IMR-90 (cell line): ENCODE measurements around the gene SLC5A1. TPM values are rescaled to one million over a fixed set of nuclear protein-coding genes. Genes with fewer than 3 reads are reported as not detected.

Experiments
- microRNA-seq, 2 experiments: library from miRNA; stranded (forward) in 1 of 2; unstranded in 1 of 2; fragments of 10-50 nt in 1 of 2; fragments of <30 nt in 1 of 2; gene quantifications in 1 of 2; microRNA quantifications in 1 of 2; one replicate each; pipeline versions ENCODE3 to v1.1.0; 2013 to 2020; ENCODE audit not compliant: insufficient read depth in 1 of 2, insufficient read length in 1 of 2, unreplicated experiment in 1 of 2
- polyA plus RNA-seq, 3 experiments: library from polyadenylated mRNA; depleted of rRNA; stranded (reverse); fragments of >200 nt; gene quantifications; 2 replicates each; pipeline ENCODE4 v1.2.3, GENCODE V29; 2012; ENCODE audit warnings: low replicate concordance in 1 of 3
- small RNA-seq, 5 experiments: library from RNA; depleted of rRNA; stranded (forward); fragments of <200 nt; gene quantifications; one replicate each; pipeline ENCODE3, GENCODE V24; 2012
- total RNA-seq: library from RNA; depleted of rRNA; stranded (reverse); fragments of >200 nt; gene quantifications from 2 replicates; pipeline ENCODE4 v1.2.3, GENCODE V29; 2012; rRNA removed

Gene SLC5A1
- total and polyA plus RNA-seq, 2 of the 4 experiments (the other 2 are of a cell fraction): not detected

Small RNA genes lying within 50 kb of the gene (microRNA-seq; reads per million reads assigned to microRNA genes)
- not detected for gene AP1B1P2 (ENCODE audit: insufficient read depth, insufficient read length)

Small RNA genes lying within 50 kb of the gene (small RNA-seq; reads per million reads assigned to genes)
- gene AP1B1P2: 0 reads per million in 5 experiments

Other genes with a start within 250 kb of the SLC5A1 start
- gene YWHAH, start 98.7 kb upstream of the SLC5A1 start, total RNA-seq: 173 and 186 TPM in 2 replicates
- gene YWHAH, start 98.7 kb upstream of the SLC5A1 start, polyA plus RNA-seq (2012; rRNA removed): 131 and 147 TPM in 2 replicates
- gene C22orf42, start 116.0 kb downstream of the SLC5A1 start, total RNA-seq: not detected in 2 replicates
- not detected in 2 replicates for gene C22orf42, start 116.0 kb downstream of the SLC5A1 start, polyA plus RNA-seq (2012; rRNA removed)
- not detected in 2 replicates for gene RFPL2, start 161.8 kb downstream of the SLC5A1 start, total RNA-seq
- not detected in 2 replicates for gene RFPL2, start 161.8 kb downstream of the SLC5A1 start, polyA plus RNA-seq (2012; rRNA removed)
- gene SLC5A4, start 212.1 kb downstream of the SLC5A1 start, total RNA-seq: under 0.01 and 0.18 TPM in 2 replicates
- 0.10 TPM in 1 of 2 replicates, not detected in the other for gene SLC5A4, start 212.1 kb downstream of the SLC5A1 start, polyA plus RNA-seq (2012; rRNA removed)